IMR-90 (cell line): Measurements from ENCODE around the gene USP50. TPM values are rescaled to one million over a fixed set of nuclear protein-coding genes. Genes with fewer than 3 reads are reported as not detected.

Source experiments
- ATAC-seq: fragments of 200-7000 bp; cut with Tn5 transposase; 2 replicates; pipeline ENCODE4 v1.9.1; 2020; ENCODE audit warnings: low read depth, mild to moderate bottlenecking, moderate library complexity
- BruUV-seq: library from RNA; stranded (reverse); fragments of 400-500 nt; replicated peaks from 2 replicates; lab custom pipeline; 2021; lab: Mats Ljungman, UMichigan
- CTCF ChIA-PET: fragments of 300-600 bp; formaldehyde crosslinking; extraction: SDS; loops from one replicate; lab custom pipeline; 2021; ENCODE audit warnings: antibody characterized with exemption; lab: Yijun Ruan, JAX
- POLR2A ChIA-PET: fragments of 300-600 bp; sonication (Branson Sonifier 250); formaldehyde crosslinking; loops from one replicate; lab custom pipeline; 2022; ENCODE audit warnings: antibody characterized with exemption; ENCODE audit not compliant: unreplicated experiment; lab: Charles Lee
- DNase-seq: peaks from one replicate; pipeline ENCODE4 v3.0.0; 2013
- H2AFZ ChIP-seq: replicated peaks from 2 replicates; pipeline ENCODE3; 2013; ENCODE audit warnings: low read length, mild to moderate bottlenecking; ENCODE audit not compliant: poor library complexity
- H2AK5ac ChIP-seq: 2 replicates; pipeline ENCODE4 v1.6.1; 2013; ENCODE audit warnings: low read depth, low read length, inconsistent platforms
- H2AK9ac ChIP-seq: replicated peaks from 2 replicates; pipeline ENCODE3; 2013; ENCODE audit warnings: mild to moderate bottlenecking, low read depth, low read length, moderate library complexity; ENCODE audit not compliant: poor library complexity
- H2BK120ac ChIP-seq: 2 replicates; pipeline ENCODE4 v1.6.1; 2013; ENCODE audit warnings: low read depth, low read length, inconsistent platforms
- H2BK15ac ChIP-seq: 3 replicates; pipeline ENCODE4 v1.6.1; 2013; ENCODE audit warnings: low read depth, low read length, inconsistent platforms
- H2BK20ac ChIP-seq: 2 replicates; pipeline ENCODE4 v1.6.1; 2013; ENCODE audit warnings: low read depth, mild to moderate bottlenecking, inconsistent platforms, low read length, moderate library complexity
- H2BK5ac ChIP-seq: 2 replicates; pipeline ENCODE4 v1.6.1; 2013; ENCODE audit warnings: mild to moderate bottlenecking, low read depth, low read length, inconsistent platforms; ENCODE audit not compliant: poor library complexity, severe bottlenecking
- H3K14ac ChIP-seq: replicated peaks from 2 replicates; pipeline ENCODE4 v1.6.1; 2013; ENCODE audit warnings: low read depth, low read length, inconsistent platforms
- H3K18ac ChIP-seq: 2 replicates; pipeline ENCODE4 v1.6.1; 2013; ENCODE audit warnings: low read depth, low read length, control low read depth
- H3K23ac ChIP-seq: 2 replicates; pipeline ENCODE4 v1.6.1; 2013; ENCODE audit warnings: low read depth, low read length, inconsistent platforms
- H3K27ac ChIP-seq: 2 replicates; pipeline ENCODE4 v1.5.1; 2013; ENCODE audit warnings: mild to moderate bottlenecking, control low read depth, low read length; ENCODE audit not compliant: insufficient read depth
- H3K27me3 ChIP-seq: 2 replicates; pipeline ENCODE4 v1.6.1; 2013; ENCODE audit warnings: low read length; ENCODE audit not compliant: control insufficient read depth, insufficient read depth
- H3K36me3 ChIP-seq: 2 replicates; pipeline ENCODE4 v1.6.1; 2013; ENCODE audit warnings: low read length, mixed read lengths; ENCODE audit not compliant: control insufficient read depth, insufficient read depth
- H3K4ac ChIP-seq: 2 replicates; pipeline ENCODE4 v1.6.1; 2013; ENCODE audit warnings: low read depth, low read length, inconsistent platforms
- H3K4me1 ChIP-seq: 2 replicates; pipeline ENCODE4 v1.6.1; 2013; ENCODE audit warnings: low read length, mixed read lengths; ENCODE audit not compliant: control insufficient read depth, insufficient read depth
- H3K4me2 ChIP-seq: 2 replicates; pipeline ENCODE4 v1.6.1; 2013; ENCODE audit warnings: low read depth, mild to moderate bottlenecking, control low read depth, low read length, moderate library complexity
- H3K4me3 ChIP-seq: 2 replicates; pipeline ENCODE4 v1.5.1; 2013; ENCODE audit warnings: low read depth, mild to moderate bottlenecking, control low read depth, low read length, moderate library complexity; ENCODE audit not compliant: insufficient read depth
- H3K56ac ChIP-seq: 2 replicates; pipeline ENCODE4 v1.6.1; 2013; ENCODE audit warnings: low read length, inconsistent platforms; ENCODE audit not compliant: insufficient read depth; ENCODE audit errors: extremely low read depth
- H3K79me1 ChIP-seq, 2 experiments: 2 replicates each; pipeline ENCODE4 v1.6.1; 2013; ENCODE audit warnings: low read length in 2 of 2, inconsistent platforms in 1 of 2, low read depth in 1 of 2
- H3K9ac ChIP-seq: 2 replicates; pipeline ENCODE4 v1.6.1; 2013; ENCODE audit warnings: low read depth, low read length, control low read depth
- H3K9me1 ChIP-seq: 2 replicates; pipeline ENCODE4 v1.6.1; 2013; ENCODE audit warnings: low read length, inconsistent platforms; ENCODE audit not compliant: insufficient read depth
- H3K9me3 ChIP-seq: 2 replicates; pipeline ENCODE4 v1.6.1; 2013; ENCODE audit warnings: low read length; ENCODE audit not compliant: control insufficient read depth, insufficient read depth
- H4K20me1 ChIP-seq: 2 replicates; pipeline ENCODE4 v1.6.1; 2013; ENCODE audit warnings: low read length, inconsistent platforms; ENCODE audit not compliant: insufficient read depth
- H4K5ac ChIP-seq: 2 replicates; pipeline ENCODE4 v1.6.1; 2013; ENCODE audit warnings: mild to moderate bottlenecking, low read depth, low read length, control low read depth
- H4K8ac ChIP-seq, 2 experiments: 2 replicates each; pipeline ENCODE4 v1.6.1; 2013; ENCODE audit warnings: low read depth in 2 of 2, low read length in 2 of 2, control low read depth in 1 of 2, inconsistent platforms in 1 of 2
- H4K91ac ChIP-seq: 2 replicates; pipeline ENCODE4 v1.6.1; 2013; ENCODE audit warnings: low read depth, low read length, inconsistent platforms; ENCODE audit not compliant: insufficient read depth
- BHLHE40 ChIP-seq: fragments of 150-350 bp; IDR thresholded peaks from 2 replicates; pipeline ENCODE4 v1.6.1; 2016; ENCODE audit warnings: mild to moderate bottlenecking, low read depth, low read length
- CEBPB ChIP-seq: IDR thresholded peaks from 2 replicates; pipeline ENCODE4 v1.6.1; 2012; ENCODE audit warnings: low read depth, low read length, improper control_type of control experiment
- CHD1 ChIP-seq: IDR thresholded peaks from 2 replicates; pipeline ENCODE4 v1.6.1; 2012; ENCODE audit warnings: low read depth, low read length, improper control_type of control experiment
- FOS ChIP-seq: fragments of 150-350 bp; IDR thresholded peaks from 2 replicates; pipeline ENCODE4 v1.6.1; 2016; ENCODE audit warnings: low read depth, low read length
- MAFK ChIP-seq: IDR thresholded peaks from 2 replicates; pipeline ENCODE4 v1.6.1; 2012; ENCODE audit warnings: low read depth, low read length, improper control_type of control experiment
- MAZ ChIP-seq: IDR thresholded peaks from 2 replicates; pipeline ENCODE4 v1.6.1; 2012; ENCODE audit warnings: low read depth, mild to moderate bottlenecking, low read length, improper control_type of control experiment, moderate library complexity, borderline replicate concordance
- MXI1 ChIP-seq: IDR thresholded peaks from 2 replicates; pipeline ENCODE4 v1.6.1; 2012; ENCODE audit warnings: low read depth, mild to moderate bottlenecking, low read length, moderate library complexity, borderline replicate concordance
- NFE2L2 ChIP-seq: fragments of 150-350 bp; IDR thresholded peaks from 2 replicates; pipeline ENCODE4 v1.6.1; 2016; ENCODE audit warnings: low read depth, mild to moderate bottlenecking, low read length
- POLR2A ChIP-seq: IDR thresholded peaks from 2 replicates; pipeline ENCODE4 v1.6.1; 2012; ENCODE audit warnings: mild to moderate bottlenecking, low read depth, low read length
- RAD21 ChIP-seq: IDR thresholded peaks from 2 replicates; pipeline ENCODE4 v1.6.1; 2012; ENCODE audit warnings: low read length, improper control_type of control experiment
- RCOR1 ChIP-seq: IDR thresholded peaks from 2 replicates; pipeline ENCODE4 v1.6.1; 2012; ENCODE audit warnings: mild to moderate bottlenecking, low read length, improper control_type of control experiment; ENCODE audit not compliant: insufficient replicate concordance
- RFX5 ChIP-seq: IDR thresholded peaks from 2 replicates; pipeline ENCODE4 v1.8.0; 2012; ENCODE audit warnings: low read depth, mild to moderate bottlenecking, low read length, moderate library complexity
- SMC3 ChIP-seq: fragments of 150-350 bp; IDR thresholded peaks from 2 replicates; pipeline ENCODE4 v1.6.1; 2016; ENCODE audit warnings: low read depth, mild to moderate bottlenecking, antibody characterized with exemption, low read length, moderate library complexity
- WGBS, 2 experiments: methylation state at CpG; one replicate each; pipeline versions ENCODE4 v1.1.5 to v1.1.7; 2013; ENCODE audit warnings: missing lambda C conversion rate in 2 of 2; ENCODE audit not compliant: insufficient read length in 1 of 2; ENCODE audit errors: extremely low coverage in 2 of 2; 5-methylcytosine and 5-hydroxymethylcytosine counted together
- dilution Hi-C: fragments of 300-500 bp; cut with HindIII; formaldehyde crosslinking; loops from one replicate; pipeline ENCODE4 v1.14.3; 2018; ENCODE audit warnings: low sequenced_read_pairs; ENCODE audit not compliant: unreplicated experiment
- in situ Hi-C: fragments of 300-500 bp; cut with MboI; formaldehyde crosslinking; loops from 3 replicates; pipeline ENCODE4 v1.14.3; 2019; ENCODE audit warnings: low sequenced_read_pairs, inconsistent platforms, mixed read lengths
- intact Hi-C: fragments of 100-400 bp; cut with micrococcal nuclease; formaldehyde crosslinking; loops from 2 replicates; pipeline ENCODE4 v1.10.0; 2022
- polyA plus RNA-seq, 3 experiments: library from polyadenylated mRNA; depleted of rRNA; stranded (reverse); fragments of >200 nt; gene quantifications; 2 replicates each; pipeline ENCODE4 v1.2.3, GENCODE V29; 2012; ENCODE audit warnings: low replicate concordance in 1 of 3
- total RNA-seq: library from RNA; depleted of rRNA; stranded (reverse); fragments of >200 nt; gene quantifications from 2 replicates; pipeline ENCODE4 v1.2.3, GENCODE V29; 2012
- TF ChIP-seq, protein P1 (sequence below): fragments of 150-350 bp; IDR thresholded peaks from 2 replicates; pipeline ENCODE4 v1.6.1; 2017; ENCODE audit warnings: mild to moderate bottlenecking, antibody characterized with exemption, low read length, low read depth
- TF ChIP-seq, protein P2 (sequence below): conservative IDR thresholded peaks from 2 replicates; pipeline ENCODE4 v1.5.1; 2012; ENCODE audit warnings: mild to moderate bottlenecking, low read depth, low read length, improper control_type of control experiment
- TF ChIP-seq, protein P3 (sequence below): fragments of 150-350 bp; IDR thresholded peaks from 2 replicates; pipeline ENCODE4 v1.6.1; 2016; ENCODE audit warnings: low read depth, mild to moderate bottlenecking, low read length, moderate library complexity, borderline replicate concordance

USP50 gene
- total and polyA plus RNA-seq, 2 of the 4 experiments (the other 2 are of a cell fraction): not detected

DNA sequence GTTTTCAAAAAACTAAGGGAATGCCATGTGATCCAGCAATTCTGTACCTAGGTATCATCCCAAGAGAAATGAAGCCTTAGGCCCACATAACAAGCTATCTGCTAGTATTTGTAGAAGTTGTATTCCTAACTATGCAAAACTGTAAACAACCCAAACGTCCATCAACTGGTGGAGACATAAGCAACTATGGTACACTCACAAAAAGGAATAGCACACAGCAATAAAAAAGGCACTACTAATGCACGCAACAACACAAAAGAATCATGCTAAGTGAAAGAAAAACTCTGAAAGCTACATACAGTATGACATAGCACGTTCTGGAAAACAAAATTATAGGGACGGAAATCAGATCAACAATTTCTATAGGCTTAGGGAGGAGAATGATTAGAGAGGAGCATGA, 15.3 kb downstream of the USP50 start:
- Histone ChIP-seq H3K9me1 (no peaks in the 10 kb centered on the region), H3K4ac (no peak overlapping the region), H3K27me3 (no peaks in the 10 kb centered on the region), H2BK120ac (no peak overlapping the region), H3K56ac (no peak overlapping the region), H3K36me3 (no peaks in the 10 kb centered on the region), H4K8ac (no peak overlapping the region), H3K14ac (no peak overlapping the region), H2AFZ (no peak overlapping the region), H3K9me3 (no peaks in the 10 kb centered on the region), H3K9ac (no peak overlapping the region), H3K4me2 (0 out of 2 replicates have a peak overlapping the region, but pooled peaks have one; percentile 21), H3K18ac (no peak overlapping the region), H3K4me1 (no peaks in the 10 kb centered on the region), H2BK20ac (no peak overlapping the region), H4K91ac (no peak overlapping the region), H3K79me1 (no peaks in the 10 kb centered on the region), H2AK5ac (no peak overlapping the region), H2AK9ac (no peak overlapping the region), H3K27ac (no peak overlapping the region), H3K23ac (no peak overlapping the region), H3K4me3 (no peak overlapping the region), H4K5ac (no peak overlapping the region), H4K20me1 (no peaks in the 10 kb centered on the region), H2BK15ac (no peak overlapping the region), H2BK5ac (no peak overlapping the region)
- no CpG with 5 or more reads among the region's 4 CpGs for WGBS, 2 experiments
- in situ Hi-C loops: no loop called here
- dilution Hi-C loops: no loop called here
- ATAC-seq: no peak
- POLR2A ChIA-PET: no interaction called here
- intact Hi-C loops: no loop called here
- no peak for DNase-seq
- CTCF ChIA-PET: interaction anchor here (0.9 to 1.1 kb wide), 2 partner anchors 9 to 11 kb away, joined by 3 to 4 read pairs; no protein-coding TSS in a partner anchor
- TF ChIP-seq, protein P1, sequence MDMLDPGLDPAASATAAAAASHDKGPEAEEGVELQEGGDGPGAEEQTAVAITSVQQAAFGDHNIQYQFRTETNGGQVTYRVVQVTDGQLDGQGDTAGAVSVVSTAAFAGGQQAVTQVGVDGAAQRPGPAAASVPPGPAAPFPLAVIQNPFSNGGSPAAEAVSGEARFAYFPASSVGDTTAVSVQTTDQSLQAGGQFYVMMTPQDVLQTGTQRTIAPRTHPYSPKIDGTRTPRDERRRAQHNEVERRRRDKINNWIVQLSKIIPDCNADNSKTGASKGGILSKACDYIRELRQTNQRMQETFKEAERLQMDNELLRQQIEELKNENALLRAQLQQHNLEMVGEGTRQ: no peak
- TF ChIP-seq NFE2L2: no peak
- TF ChIP-seq, protein P2, sequence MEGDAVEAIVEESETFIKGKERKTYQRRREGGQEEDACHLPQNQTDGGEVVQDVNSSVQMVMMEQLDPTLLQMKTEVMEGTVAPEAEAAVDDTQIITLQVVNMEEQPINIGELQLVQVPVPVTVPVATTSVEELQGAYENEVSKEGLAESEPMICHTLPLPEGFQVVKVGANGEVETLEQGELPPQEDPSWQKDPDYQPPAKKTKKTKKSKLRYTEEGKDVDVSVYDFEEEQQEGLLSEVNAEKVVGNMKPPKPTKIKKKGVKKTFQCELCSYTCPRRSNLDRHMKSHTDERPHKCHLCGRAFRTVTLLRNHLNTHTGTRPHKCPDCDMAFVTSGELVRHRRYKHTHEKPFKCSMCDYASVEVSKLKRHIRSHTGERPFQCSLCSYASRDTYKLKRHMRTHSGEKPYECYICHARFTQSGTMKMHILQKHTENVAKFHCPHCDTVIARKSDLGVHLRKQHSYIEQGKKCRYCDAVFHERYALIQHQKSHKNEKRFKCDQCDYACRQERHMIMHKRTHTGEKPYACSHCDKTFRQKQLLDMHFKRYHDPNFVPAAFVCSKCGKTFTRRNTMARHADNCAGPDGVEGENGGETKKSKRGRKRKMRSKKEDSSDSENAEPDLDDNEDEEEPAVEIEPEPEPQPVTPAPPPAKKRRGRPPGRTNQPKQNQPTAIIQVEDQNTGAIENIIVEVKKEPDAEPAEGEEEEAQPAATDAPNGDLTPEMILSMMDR: no peak
- TF ChIP-seq, protein P3, sequence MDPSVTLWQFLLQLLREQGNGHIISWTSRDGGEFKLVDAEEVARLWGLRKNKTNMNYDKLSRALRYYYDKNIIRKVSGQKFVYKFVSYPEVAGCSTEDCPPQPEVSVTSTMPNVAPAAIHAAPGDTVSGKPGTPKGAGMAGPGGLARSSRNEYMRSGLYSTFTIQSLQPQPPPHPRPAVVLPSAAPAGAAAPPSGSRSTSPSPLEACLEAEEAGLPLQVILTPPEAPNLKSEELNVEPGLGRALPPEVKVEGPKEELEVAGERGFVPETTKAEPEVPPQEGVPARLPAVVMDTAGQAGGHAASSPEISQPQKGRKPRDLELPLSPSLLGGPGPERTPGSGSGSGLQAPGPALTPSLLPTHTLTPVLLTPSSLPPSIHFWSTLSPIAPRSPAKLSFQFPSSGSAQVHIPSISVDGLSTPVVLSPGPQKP: no peak
- TF ChIP-seq MXI1: no peak
- TF ChIP-seq CHD1: no peak
- TF ChIP-seq SMC3: no peak
- no peak for TF ChIP-seq FOS
- TF ChIP-seq CEBPB: no peak
- TF ChIP-seq BHLHE40: no peak
- TF ChIP-seq MAZ: no peak
- TF ChIP-seq RAD21: no peak
- no peak for TF ChIP-seq RFX5
- TF ChIP-seq MAFK: no peak
- no peak for TF ChIP-seq RCOR1
- no peak for TF ChIP-seq POLR2A
- no TSS peak for BruUV-seq
